ENCODE results near the gene SEC14L3.

The SEC14L3 gene

DNA sequence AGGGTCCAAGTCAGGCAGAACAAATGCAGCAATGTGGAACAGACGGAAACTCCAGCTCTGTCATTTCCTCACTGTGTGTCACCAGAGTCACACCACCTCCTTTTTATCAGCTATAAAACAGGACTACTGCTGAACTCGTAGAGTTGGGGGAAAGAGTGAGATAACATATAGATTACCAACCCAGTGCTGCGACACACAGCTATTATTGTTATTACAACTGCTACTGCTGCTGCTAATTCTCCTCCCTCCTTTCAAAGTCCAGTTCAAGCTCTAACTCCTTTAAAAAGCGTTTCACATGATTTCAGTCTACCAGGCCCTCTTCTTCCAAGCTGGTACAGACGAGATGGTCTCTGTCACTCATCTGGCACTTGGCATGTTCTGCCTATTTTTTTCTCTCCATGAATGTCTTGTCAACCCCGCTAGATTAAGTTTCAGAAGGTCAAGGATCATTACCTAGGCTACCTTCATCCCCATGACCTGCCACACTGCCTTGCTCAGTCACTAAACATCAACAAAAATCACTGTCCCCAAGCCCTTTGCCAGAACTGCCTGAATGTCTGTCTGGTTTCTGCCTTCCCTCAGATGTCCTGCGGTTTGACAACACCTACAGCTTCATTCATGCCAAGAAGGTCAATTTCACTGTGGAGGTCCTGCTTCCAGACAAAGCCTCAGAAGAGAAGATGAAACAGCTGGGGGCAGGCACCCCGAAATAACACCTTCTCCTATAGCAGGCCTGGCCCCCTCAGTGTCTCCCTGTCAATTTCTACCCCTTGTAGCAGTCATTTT, 49.9 kb downstream of the SEC14L3 start:
- no peak for DNase-seq

GRCh38 chr22:30420347-30421125, 51.3 kb downstream of the SEC14L3 start:
- DNase-seq = peak in 1 of 2 experiments; percentile 18

DNA sequence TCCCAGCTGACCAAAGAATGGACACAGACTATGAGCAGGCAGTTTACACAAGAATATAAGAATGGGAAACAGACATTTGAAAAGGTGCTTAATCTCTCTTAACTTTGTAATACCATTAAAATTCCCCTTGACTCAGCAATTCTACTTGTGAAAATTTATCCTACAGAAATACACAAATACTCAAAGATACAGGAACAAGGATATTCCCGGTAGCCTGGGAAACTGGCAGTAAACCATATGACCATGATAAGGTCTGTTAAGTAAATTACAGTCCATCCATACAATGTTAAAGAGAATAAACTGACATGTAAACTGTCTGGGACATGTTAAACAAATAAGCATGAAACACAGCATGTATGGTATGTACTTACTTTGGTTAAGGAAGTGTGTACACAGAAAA, 55.0 kb downstream of the SEC14L3 start:
- DNase-seq = no peak

GRCh38 chr22:30416403-30416802, 55.4 kb downstream of the SEC14L3 start:
- no peak for DNase-seq

- no peak for DNase-seq
Observed at GRCh38 chr22:30414525-30415047, 57.2 kb downstream of the SEC14L3 start.

DNA sequence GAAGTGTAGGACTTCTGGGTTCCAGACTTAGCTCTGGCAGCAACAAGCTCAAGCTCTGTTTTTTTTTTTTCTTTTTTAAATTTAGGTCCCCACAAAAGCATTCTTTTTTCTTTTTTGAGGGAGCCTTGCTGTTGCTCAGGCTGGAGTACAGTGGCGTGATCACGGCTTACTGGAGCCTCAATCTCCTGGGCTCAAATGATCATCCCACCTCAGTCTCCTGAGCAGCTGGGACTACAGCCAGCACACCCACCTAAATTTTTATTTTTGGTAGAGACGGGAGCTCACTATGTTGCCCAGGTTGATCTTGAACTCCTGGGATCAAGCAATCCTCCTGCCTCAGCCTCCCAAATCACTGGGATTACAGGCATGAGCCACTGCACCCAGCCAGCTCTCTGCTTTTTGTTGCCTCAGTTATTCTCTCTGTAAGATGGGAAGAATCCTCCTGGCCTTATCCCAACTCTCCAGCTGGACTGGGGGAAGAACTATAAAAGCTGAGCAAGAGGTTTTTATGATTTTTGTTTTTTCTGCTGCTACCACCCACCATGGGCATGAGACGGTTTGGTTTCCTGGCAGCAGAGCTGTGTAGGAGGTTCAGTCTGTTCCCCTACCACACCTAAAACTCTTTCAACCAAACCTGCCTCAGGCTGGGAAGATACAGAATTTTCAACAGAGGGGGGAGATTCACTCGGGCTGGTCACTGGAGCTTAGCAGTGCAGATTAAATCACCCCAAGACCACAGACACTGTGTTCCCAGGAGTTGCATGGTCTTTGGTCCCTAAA, 57.9 kb downstream of the SEC14L3 start:
- no peak for DNase-seq

- DNase-seq = no peak
Observed at GRCh38 chr22:30413001-30413400, 58.8 kb downstream of the SEC14L3 start.

DNA sequence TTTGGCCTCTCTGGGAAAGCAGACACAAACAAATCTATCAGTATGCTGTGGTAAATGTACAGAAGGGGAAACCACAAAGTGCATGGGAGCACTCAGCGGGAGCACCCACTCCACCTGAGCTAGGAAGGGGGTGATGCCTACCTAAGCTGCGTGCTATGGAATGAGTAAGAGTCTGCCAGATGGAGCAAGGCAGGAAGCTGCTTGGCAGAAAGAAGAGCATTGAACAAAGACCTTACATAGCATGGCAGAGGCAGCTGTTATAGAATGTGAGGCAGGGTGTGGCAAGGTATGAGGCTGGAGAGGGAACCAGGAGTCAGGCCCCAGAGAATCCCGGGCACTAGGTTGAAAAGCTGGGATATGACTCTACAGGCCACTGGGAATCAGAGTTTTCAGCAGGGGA, 60.0 kb downstream of the SEC14L3 start:
- no peak for DNase-seq

Measured in SW 1271 (cell line).